ENCODE data around the gene ATRN.

DNA sequence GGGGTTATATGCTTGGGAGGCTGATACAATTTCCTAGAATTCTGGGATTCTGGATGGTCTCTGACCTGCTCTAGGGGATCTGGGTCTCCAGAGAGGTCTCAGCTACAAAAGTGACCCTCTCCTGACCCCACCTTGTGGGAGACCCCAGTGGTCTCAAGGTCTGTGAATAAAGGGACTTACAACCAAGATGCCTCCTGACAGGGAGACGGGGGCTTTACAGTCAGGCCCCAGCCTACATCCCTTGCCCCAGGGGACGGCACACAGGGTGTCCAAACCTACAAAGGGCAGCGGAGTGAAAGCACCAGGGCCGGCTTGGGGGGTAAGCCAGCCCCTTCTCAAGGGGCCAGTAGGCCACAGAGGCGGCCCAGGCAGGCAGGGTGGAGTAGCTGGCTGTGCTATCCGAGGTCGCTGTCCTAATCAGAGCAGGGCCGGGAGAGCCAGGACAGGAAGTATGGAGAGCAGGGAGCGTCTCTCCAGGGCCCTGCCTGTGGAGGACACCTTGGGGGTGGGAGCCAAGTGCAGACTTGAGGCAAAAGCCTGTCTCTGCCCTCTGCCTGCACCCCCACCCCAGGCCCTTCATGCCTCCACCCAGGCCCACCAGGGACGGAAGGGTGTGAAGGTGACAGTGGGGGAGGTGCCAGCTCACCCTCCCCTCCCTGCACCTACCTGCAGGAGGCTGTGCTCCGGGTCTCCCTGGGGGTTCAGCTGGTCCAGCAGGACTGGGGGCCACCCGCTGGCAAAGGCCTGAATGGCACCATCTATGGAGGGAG is 188.9 kb downstream of the ATRN start:
- no peak for TF ChIP-seq MYC (IDR thresholded peaks at IDR 0.05; ENCODE audit: low read depth, low read length)
- TF ChIP-seq CTCF (IDR thresholded peaks at IDR 0.05; ENCODE audit: extremely low read depth in 1 of 2, insufficient read depth in 1 of 2, low read depth in 1 of 2, low read length in 2 of 2): no peak
- no peak for TF ChIP-seq POLR2A (IDR thresholded peaks at IDR 0.05; ENCODE audit: low read depth, low read length)
- no peak for TF ChIP-seq MAX (IDR thresholded peaks at IDR 0.05; ENCODE audit: insufficient read depth, insufficient read length)
